ENCODE data around the gene ANKIB1. TPM values are rescaled to one million over a fixed set of nuclear protein-coding genes. Genes with fewer than 3 reads are reported as not detected.
A peak's percentile ranks its signal among the peaks of the same experiment; 100 is the strongest.

The ANKIB1 gene
- polyA plus RNA-seq, 1 donor (not counting 4 experiments of a cell fraction or from before 2014, with no cell fraction given): 37.0 TPM

- no peak overlapping the region for H2AFZ ChIP-seq (ENCODE audit: control insufficient read depth, low read length)
- H3K27me3 ChIP-seq (ENCODE audit: control insufficient read depth, extremely low read depth, insufficient read depth, low read length): no peaks in the 10 kb centered on the region
- H3K4me2 ChIP-seq (ENCODE audit: control insufficient read depth, extremely low read depth, insufficient read depth, low read depth, low read length): no peak overlapping the region
- TF ChIP-seq, protein P1, sequence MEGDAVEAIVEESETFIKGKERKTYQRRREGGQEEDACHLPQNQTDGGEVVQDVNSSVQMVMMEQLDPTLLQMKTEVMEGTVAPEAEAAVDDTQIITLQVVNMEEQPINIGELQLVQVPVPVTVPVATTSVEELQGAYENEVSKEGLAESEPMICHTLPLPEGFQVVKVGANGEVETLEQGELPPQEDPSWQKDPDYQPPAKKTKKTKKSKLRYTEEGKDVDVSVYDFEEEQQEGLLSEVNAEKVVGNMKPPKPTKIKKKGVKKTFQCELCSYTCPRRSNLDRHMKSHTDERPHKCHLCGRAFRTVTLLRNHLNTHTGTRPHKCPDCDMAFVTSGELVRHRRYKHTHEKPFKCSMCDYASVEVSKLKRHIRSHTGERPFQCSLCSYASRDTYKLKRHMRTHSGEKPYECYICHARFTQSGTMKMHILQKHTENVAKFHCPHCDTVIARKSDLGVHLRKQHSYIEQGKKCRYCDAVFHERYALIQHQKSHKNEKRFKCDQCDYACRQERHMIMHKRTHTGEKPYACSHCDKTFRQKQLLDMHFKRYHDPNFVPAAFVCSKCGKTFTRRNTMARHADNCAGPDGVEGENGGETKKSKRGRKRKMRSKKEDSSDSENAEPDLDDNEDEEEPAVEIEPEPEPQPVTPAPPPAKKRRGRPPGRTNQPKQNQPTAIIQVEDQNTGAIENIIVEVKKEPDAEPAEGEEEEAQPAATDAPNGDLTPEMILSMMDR (optimal IDR thresholded peaks at IDR 0.05 in 1 of 3, IDR thresholded peaks at IDR 0.05 in 1 of 3, conservative IDR thresholded peaks at IDR 0.05 in 1 of 3; ENCODE audit: extremely low read depth in 1 of 3, insufficient read depth in 2 of 3, low read length in 3 of 3): no peak
- TF ChIP-seq EZH2 (IDR thresholded peaks at IDR 0.05; ENCODE audit: low read length): no peak
- H3K4me1 ChIP-seq (ENCODE audit: control insufficient read depth, extremely low read depth, insufficient read depth, low read length): no peaks in the 10 kb centered on the region
- no peaks in the 10 kb centered on the region for H4K20me1 ChIP-seq (ENCODE audit: control insufficient read depth, extremely low read depth, insufficient read depth, low read length)
- no peak for DNase-seq (ENCODE audit: low read depth, low spot score)
- FAIRE-seq: no peak
- no peaks in the 10 kb centered on the region for H3K9me1 ChIP-seq (ENCODE audit: control insufficient read depth, extremely low read depth, insufficient read depth, low read length)
- H3K79me2 ChIP-seq (ENCODE audit: control insufficient read depth, insufficient read depth, low read length): no peaks in the 10 kb centered on the region
- H3K36me3 ChIP-seq (ENCODE audit: control insufficient read depth in 2 of 2, extremely low read depth in 1 of 2, insufficient read depth in 2 of 2, low read length in 2 of 2): peaks cover 1 to 4% of the 10 kb centered on the region in 2 experiments
- no peaks in the 10 kb centered on the region for H3K9me3 ChIP-seq (ENCODE audit: control insufficient read depth, low read depth, low read length)
- dilution Hi-C loops (cut with MboI; ENCODE audit: extremely low pct_ligation_motif_present, low sequenced_read_pairs): no loop called here
- H3K4me3 ChIP-seq (ENCODE audit: control insufficient read depth in 2 of 3, extremely low read depth in 1 of 3, insufficient read depth in 2 of 3, low read depth in 1 of 3, low read length in 3 of 3): no peak overlapping the region
- H3K27ac ChIP-seq (ENCODE audit: control insufficient read depth, insufficient read depth, low read length): no peak overlapping the region
- H3K9ac ChIP-seq (ENCODE audit: control insufficient read depth, extremely low read depth, insufficient read depth, low read length): no peak overlapping the region
Observed at GRCh38 chr7:92325173-92325572, 79.4 kb downstream of the ANKIB1 start.

- Histone ChIP-seq H3K9ac (ENCODE audit: control insufficient read depth, extremely low read depth, insufficient read depth, low read length) (no peak overlapping the region), H3K36me3 (ENCODE audit: control insufficient read depth in 2 of 2, extremely low read depth in 1 of 2, insufficient read depth in 2 of 2, low read length in 2 of 2) (peaks cover 1 to 4% of the 10 kb centered on the region in 2 experiments), H3K4me1 (ENCODE audit: control insufficient read depth, extremely low read depth, insufficient read depth, low read length) (no peaks in the 10 kb centered on the region), H3K27me3 (ENCODE audit: control insufficient read depth, extremely low read depth, insufficient read depth, low read length) (no peaks in the 10 kb centered on the region), H3K4me3 (ENCODE audit: control insufficient read depth in 2 of 3, extremely low read depth in 1 of 3, insufficient read depth in 2 of 3, low read depth in 1 of 3, low read length in 3 of 3) (no peak overlapping the region), H3K27ac (ENCODE audit: control insufficient read depth, insufficient read depth, low read length) (no peak overlapping the region), H3K79me2 (ENCODE audit: control insufficient read depth, insufficient read depth, low read length) (no peaks in the 10 kb centered on the region), H4K20me1 (ENCODE audit: control insufficient read depth, extremely low read depth, insufficient read depth, low read length) (no peaks in the 10 kb centered on the region), H3K9me3 (ENCODE audit: control insufficient read depth, low read depth, low read length) (no peaks in the 10 kb centered on the region), H3K4me2 (ENCODE audit: control insufficient read depth, extremely low read depth, insufficient read depth, low read depth, low read length) (no peak overlapping the region), H3K9me1 (ENCODE audit: control insufficient read depth, extremely low read depth, insufficient read depth, low read length) (no peaks in the 10 kb centered on the region), H2AFZ (ENCODE audit: control insufficient read depth, low read length) (no peak overlapping the region)
- dilution Hi-C loops (cut with MboI; ENCODE audit: extremely low pct_ligation_motif_present, low sequenced_read_pairs): no loop called here
- FAIRE-seq: peak; percentile 17
- TF ChIP-seq, protein P1 (optimal IDR thresholded peaks at IDR 0.05 in 1 of 3, IDR thresholded peaks at IDR 0.05 in 1 of 3, conservative IDR thresholded peaks at IDR 0.05 in 1 of 3; ENCODE audit: extremely low read depth in 1 of 3, insufficient read depth in 2 of 3, low read length in 3 of 3): no peak
- TF ChIP-seq EZH2 (IDR thresholded peaks at IDR 0.05; ENCODE audit: low read length): no peak
- DNase-seq (ENCODE audit: low read depth, low spot score): no peak
Observed at GRCh38 chr7:92325858-92326257, 80.1 kb downstream of the ANKIB1 start.
